ENCODE measurements around the gene CABP4.
"Not testable (repeated sequence)": the region's sequence is repeated elsewhere in the genome, so short reads cannot be mapped to it uniquely, and the experiment has no call there.

The CABP4 gene

GRCh38 chr11:67482275-67482826 lies 27.2 kb downstream of the CABP4 start:
- no peak for DNase-seq (ENCODE audit: low read depth)

- DNase-seq (ENCODE audit: low read depth), result peak; percentile 96
Observed at GRCh38 chr11:67482827-67483798, 28.0 kb downstream of the CABP4 start, which contains the start of gene AIP. Gene AIP (plus strand): TSS chr11:67483026. CDS start chr11:67483159, 133 bp downstream.

- DNase-seq (ENCODE audit: low read depth), result no peak
Observed at GRCh38 chr11:67483831-67484665, 28.9 kb downstream of the CABP4 start.

- DNase-seq (ENCODE audit: low read depth), result no peak
Observed at GRCh38 chr11:67484847-67485311, 29.7 kb downstream of the CABP4 start.

- DNase-seq (ENCODE audit: low read depth), result not testable (repeated sequence)
Observed at GRCh38 chr11:67485873-67486361, 30.8 kb downstream of the CABP4 start.

GRCh38 chr11:67486481-67487195 lies 31.5 kb downstream of the CABP4 start:
- no peak for DNase-seq (ENCODE audit: low read depth)

GRCh38 chr11:67489203-67489884 lies 34.2 kb downstream of the CABP4 start:
- DNase-seq (ENCODE audit: low read depth), result no peak

- DNase-seq (ENCODE audit: low read depth), result no peak
Observed at GRCh38 chr11:67489885-67490726, 35.0 kb downstream of the CABP4 start.

- no peak for DNase-seq (ENCODE audit: low read depth)
Observed at GRCh38 chr11:67490727-67491065, 35.5 kb downstream of the CABP4 start.

- no peak for DNase-seq (ENCODE audit: low read depth)
Observed at GRCh38 chr11:67491276-67492068, 36.3 kb downstream of the CABP4 start.

GRCh38 chr11:67492069-67492727 lies 37.0 kb downstream of the CABP4 start:
- no peak for DNase-seq (ENCODE audit: low read depth)

GRCh38 chr11:67492801-67493547 lies 37.8 kb downstream of the CABP4 start:
- no peak for DNase-seq (ENCODE audit: low read depth)

GRCh38 chr11:67493548-67494370 lies 38.6 kb downstream of the CABP4 start:
- DNase-seq (ENCODE audit: low read depth), result no peak

GRCh38 chr11:67494371-67495233 lies 39.4 kb downstream of the CABP4 start:
- DNase-seq (ENCODE audit: low read depth), result no peak

- no peak for DNase-seq (ENCODE audit: low read depth)
Observed at GRCh38 chr11:67495234-67496005, 40.3 kb downstream of the CABP4 start.
